Medulla oblongata (tissue), 1 donor: Measurements from ENCODE around the gene SACS.
"Not testable (repeated sequence)": the region's sequence is repeated elsewhere in the genome, so short reads cannot be mapped to it uniquely, and the experiment has no call there.

ENCODE experiments used
- DNase-seq: peaks from one replicate; pipeline ENCODE4 v3.0.0-alpha.2; 2015; ENCODE audit errors: extremely low spot score

The SACS gene

DNA sequence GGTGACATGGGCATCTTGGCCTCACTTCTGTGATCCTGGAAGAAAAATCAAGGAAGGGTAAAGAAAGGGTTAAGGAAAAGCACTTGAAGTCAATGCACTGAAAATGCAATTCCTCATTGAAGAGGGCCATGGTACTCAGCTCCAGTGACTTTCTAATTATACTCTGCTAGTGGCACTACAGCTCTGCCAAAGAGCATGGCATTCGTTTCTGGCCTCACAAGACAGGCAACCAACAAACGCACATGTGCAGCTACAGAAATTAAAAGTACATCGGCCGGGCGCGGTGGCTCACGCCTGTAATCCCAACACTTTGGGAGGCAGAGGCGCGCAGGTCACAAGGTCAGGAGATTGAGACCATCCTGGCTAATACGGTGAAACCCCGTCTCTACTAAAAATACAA, 21.8 kb downstream of the SACS start:
- DNase-seq, result no peak

DNA sequence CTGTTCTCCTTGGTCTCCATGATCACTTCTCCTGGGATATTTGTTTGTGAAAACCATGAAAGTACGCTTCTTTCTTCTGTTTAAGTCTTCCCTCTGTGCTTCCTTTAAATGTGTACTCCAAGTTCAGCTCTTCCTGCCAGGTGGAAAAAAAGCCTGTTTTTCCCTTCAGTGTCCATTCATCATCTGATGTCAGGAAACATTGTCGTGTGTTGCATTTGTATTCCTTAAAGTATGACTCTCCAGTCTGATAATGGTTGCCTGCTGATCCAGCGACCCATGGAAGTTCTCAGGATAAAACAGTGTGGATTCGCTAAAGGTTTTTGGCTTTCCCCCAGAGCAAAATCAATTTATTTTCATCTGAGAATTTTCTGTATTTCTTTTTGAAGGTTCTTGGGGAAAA, 22.3 kb downstream of the SACS start:
- DNase-seq, result no peak

DNA sequence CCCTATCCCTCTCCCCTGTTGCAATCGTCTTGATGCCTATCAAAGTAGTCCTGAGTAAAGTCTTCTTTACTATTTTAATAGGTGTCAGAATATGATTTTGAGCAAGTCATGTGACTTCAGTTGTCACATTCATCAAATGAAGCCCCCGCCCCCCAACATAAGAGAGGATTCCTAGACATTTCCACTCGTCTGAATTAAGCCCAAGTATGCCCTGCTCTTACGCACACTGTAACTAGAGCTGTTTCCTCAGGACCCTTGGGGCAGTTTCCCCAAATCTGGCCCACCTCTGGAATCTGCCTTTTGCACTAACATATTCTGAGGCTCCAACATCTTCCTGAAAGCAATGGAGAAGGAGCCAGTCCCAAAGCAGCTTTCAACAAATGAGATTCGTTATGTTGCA, 25.5 kb downstream of the SACS start:
- DNase-seq, result no peak

DNA sequence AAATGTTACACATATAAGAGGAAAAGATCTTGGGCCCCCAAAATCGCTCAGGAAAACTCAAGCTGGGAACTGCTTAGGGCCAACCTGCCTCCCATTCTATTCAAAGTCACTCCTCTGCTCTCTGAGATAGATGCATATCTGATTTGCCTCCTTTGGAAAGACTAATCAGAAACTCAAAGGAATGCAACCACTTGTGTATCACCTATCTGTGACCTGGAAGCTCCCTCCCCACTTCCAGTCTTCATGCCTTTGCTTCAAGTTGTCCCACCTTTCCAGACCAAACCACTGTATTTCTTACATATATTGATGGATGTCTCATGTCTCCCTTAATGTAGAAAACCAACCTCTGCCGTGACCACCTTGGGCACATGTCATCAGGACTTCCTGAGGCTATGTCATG, 32.3 kb downstream of the SACS start:
- DNase-seq, result not testable (repeated sequence)

DNA sequence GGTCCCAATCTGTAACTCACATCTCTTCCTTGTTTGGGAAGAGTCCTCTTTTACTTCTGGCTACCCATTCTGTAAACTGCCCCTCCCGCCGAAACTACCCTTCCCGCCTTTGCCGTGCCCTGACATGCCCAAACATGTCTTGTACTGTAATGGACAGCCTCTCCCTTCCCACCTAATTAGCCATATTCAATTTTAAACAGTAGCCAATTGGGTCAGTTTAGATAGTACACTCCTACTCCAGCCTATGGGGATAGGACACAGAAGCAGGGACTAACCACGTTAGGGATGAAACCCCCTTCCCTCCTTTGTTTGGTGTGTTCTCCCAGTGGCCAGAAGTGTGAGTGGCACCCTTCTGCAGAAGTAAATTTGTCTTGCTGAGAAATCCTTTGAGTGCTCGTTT, 34.2 kb downstream of the SACS start:
- DNase-seq, result no peak

DNA sequence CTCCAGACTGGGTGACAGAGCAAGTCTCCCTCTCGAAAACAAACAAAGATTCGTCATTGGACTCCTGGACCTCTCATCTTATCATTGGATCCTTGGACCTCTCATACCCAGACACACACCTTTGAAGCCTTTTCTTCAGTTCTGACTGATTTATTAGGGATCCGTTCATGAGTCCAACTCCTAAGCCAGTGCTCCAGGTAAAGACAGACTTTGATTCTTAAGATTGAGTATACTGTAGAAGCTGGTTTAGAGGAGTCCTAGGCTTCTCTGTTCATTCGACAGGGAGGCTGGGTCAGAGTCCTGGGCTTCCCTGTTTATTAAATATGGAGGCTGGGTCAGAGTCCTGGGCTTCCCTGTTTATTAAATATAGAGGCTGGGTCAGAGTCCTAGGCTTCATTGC, 38.7 kb downstream of the SACS start:
- no peak for DNase-seq

DNA sequence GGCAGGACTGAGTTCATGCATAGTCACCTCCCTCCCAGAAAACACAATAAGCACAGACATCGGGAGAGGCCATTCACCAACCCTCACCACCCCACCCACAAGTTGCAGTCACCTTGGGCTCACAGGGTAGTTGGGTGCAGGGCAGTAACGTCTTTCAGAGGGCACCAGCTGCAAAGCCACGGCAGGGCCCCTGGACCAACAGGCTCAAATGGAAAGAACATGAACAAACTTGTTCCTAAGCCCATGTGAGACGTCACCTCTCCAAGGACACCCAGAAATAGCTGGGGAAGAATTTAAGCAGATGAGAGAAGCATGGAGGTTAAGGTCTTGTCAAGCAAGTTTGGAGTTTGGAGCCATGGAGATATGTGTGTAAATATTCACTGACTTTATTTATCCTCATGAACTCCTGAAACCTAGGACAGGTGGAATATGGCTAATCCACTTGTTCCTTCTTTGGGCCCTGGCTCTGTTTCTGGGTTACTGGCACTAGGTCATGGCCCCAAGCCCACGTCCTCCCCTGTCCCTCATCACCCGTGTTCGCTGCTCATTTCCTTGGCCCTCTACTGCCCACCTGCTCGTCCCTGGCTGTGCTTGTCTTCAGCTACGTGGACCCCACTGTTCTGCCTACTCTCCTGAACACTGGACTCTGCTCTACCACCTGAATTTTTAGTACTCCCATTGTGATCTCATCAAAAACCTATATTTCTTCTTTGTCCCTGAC, 40.4 kb downstream of the SACS start:
- DNase-seq, result no peak

DNA sequence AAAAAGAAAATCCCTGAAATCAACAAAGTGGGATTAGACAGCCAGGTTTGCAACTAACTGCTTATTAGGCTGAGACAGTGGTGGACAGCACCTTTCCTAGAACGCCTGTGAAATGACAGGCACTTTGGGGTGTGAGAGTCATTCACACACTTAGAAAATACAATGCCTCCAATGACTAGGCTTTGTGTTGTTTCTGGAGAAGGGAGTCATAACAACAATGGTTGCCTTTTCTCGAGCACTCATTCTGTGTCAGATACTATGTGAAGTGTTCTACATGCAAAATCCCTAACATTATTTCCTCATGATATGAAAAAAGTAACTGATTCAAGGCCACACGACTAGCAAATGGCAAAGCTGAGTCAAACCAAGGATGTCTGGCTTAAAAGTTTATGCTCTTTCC, 41.2 kb downstream of the SACS start:
- peak; percentile 58 for DNase-seq

DNA sequence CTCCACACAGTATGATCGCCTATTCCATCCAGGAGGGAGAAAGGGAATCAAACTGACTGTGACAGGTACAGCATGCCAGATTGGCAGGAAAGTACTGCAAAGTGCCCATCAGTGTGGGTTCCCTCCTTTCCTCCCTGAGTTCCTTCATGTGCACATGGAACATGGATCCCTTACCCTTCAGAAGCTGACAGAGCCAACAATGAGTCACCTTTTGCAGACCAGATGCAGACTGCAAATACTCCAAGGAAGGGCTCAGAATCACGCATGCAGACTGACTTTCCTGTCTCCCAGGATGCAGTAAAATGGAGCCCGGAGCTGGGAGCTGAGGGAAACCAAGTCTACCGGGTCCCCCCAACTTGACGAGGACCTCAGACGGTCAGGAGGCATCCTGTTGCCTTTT, 41.8 kb downstream of the SACS start:
- DNase-seq, result no peak

DNA sequence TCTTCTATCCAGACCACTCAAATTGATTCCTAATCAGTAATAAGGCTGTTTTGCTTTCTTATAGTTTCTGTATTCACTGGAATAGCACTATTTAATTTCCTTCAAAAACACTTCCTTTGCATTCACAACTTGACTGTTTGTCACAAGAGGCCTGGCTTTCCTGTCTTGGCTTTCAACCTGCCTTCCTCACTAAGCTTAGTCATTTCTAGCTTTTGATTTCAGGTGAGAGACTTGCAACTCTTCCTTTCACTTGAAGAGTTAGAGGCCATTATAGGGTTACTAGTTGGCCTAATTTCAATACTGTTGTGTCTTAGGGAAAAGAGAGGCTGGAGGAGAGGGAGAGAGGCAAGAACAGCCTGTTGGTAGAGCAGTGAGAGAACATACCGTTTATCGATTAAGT, 47.0 kb downstream of the SACS start:
- no peak for DNase-seq

DNA sequence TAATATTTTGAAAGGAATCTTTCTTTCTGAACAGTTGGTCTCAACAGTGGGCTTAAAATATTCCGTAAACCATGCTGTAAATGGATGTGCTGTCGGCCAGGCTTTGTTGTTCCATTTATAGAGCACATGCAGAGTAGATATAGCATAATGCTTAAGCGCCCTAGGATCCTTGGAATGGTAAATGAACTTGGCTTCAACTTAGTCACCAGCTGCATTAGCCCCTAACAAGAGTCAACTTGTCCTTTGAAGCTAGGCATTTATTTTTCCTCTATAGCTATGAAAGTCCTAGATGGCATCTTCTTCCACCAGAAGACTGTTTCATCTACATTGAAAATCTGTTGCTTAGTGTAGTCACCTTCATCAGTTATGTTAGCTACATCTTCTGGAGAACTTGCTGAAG, 47.6 kb downstream of the SACS start:
- no peak for DNase-seq

DNA sequence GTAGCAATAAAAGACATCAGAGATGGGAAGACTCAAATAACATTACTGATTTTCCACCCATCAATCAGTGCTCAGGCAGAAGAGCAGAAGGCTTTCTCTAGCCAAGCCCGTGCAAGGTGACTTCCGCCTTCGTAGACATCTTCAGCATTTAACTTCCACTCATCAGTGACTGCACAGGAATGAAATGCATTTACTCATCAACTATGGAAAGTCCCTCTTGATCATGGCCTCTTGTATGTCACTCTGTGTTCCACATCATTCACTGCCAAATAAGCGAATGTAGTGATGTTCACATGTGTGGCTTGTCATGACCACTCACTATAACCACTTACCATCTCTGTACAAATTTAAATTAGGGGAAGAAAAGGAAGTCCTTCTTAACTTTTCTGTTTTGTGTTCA, 49.4 kb downstream of the SACS start:
- no peak for DNase-seq

DNA sequence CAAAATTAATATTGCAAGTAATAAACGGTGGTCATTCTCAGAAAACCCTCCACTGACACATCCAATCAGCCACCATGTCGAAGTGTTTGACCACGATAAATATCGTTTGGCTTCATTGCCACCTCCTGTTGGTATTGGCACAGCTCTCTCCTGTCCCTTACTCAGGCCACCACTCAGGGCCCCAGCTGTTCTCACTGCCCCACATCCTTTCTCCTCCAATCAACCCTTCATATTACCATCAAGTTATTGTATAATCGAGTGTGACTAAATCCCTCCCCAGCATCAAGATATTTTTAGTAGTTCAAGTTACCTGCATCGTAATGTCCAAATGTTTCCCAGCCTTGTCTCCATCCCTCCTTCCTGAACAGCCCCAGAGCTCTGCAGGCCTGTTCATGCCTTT, 50.4 kb downstream of the SACS start:
- DNase-seq, result no peak

DNA sequence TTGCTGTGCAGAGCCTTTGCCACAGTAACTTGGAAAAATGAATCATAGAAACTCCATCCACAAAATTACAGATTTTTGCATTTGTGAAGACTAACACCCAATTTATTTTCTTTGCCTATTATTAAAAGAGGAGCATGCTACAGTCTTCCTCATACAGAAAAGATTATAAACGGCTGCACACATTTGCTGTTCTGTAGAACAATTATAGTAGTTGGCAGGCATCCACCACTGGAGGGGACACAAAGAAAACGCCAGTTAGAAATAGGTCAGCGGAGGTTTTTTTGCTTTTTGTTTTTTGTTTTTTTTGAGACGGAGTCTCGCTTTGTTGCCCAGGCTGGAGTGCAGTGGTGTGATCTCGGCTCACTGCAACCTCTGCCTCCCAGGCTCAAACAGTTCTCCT, 51.6 kb downstream of the SACS start:
- DNase-seq, result peak; percentile 77

DNA sequence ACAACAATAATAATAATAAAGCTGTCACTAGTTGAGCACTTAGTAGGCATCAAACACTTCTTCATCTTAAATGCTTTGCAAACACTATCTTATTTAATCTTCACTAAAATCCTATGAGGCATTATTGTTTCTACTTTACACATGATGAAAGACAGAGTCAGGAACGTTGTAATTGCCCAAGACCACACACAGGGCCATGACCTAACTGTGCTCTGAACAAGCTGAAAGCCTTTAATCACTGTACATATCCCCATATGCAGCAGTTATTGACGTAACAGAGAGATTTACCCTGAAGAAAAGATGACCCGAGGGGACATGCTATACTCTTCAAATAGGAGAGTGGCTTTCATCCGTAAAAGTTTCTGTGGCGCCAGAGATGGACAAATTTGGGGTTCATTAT, 53.0 kb downstream of the SACS start:
- no peak for DNase-seq

DNA sequence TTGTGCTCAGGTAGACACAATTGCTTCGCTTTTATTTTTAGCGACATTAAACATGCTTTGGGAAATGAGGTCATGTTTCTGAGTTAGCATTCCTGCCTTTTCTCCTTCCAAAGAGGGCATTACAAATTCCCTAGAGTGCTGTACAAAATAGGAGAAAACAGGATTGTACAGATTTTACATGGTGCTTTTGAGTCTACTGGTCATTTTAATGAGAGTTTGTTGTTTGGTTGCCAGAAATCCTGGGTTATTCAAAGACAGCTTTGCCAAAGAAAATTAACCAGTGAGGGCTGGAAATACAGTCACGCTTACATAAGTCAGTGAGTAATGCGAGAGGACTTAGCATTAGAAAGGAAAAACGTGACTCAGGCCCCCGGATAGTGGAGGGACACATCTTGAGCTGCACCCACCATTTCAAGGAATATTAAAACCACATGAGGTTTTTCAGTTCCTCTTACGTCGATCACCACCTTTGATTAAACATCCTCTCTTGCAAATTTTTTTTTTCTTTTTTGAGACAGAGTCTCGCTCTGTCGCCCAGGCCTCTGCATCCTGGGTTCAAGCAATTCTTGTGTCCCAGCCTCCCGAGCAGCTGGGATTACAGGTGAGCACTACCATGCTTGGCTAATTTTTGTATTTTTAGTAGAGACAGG, 55.4 kb downstream of the SACS start:
- peak; percentile 51 for DNase-seq

DNA sequence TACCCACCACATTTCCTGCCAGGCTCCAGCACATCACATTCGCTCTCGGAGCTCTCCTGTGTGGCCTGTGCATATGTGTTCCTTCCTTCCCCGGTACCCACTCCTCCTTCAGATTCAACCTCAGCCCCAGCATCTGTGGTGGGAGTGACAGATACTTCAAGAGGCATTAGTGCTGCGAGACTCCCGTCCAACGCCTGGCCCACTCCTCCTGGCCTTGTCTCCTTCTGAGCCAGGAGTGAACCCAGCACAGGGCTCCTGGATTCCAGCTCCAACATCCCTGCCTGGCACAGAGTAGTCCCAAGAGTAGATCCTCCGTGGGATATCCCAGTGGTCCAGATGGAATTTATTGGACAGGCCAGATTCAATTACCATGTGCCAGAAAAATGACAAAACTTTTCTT, 55.9 kb downstream of the SACS start:
- no peak for DNase-seq

DNA sequence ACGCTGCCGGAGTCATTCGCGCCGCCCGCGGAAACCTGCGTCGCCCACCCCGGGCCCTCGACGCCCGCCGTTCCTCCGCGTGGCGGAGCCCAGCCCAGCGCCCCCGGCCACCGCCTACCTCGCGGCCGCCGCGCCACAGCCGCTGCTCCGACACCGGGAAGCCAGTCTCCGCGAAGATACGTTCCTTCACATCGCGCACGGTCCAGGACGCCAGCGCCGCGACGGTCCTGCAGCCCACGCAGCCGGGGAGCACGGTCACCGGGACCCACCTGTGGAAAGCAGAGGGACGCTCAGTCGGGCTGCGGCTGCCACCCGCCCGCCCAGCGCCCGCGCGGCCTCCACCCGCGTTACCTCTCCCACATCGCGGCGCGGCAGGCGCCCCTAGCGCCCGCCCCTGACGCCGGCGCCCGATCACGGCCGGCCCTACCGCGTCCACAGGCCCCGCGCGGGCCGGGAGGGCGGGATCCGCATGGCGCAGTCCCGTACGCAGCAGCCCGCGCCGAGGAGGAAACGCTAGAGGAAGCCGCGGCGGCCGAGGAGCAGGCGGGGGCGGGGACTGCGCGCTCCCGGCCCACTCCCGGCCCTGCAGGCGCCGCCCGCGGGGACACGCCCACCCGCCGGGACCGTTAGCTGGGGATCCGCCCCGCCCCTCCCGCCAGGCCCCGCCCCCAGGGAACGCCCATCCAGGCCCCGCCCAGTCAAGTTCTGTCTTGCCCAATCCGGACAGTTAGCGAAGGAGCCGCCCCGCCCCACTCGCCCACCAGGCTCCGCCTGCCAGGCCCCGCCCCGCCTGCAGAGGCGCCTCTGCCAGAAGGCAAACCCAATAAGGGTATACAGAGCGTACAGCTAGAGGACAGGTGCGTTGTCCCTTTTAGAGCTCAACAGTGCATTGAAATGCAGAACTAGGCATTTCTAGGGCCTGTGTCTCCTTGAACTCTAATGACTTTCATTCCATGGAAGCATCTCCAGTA, 58.2 kb downstream of the SACS start:
- peak; percentile 93 for DNase-seq

DNA sequence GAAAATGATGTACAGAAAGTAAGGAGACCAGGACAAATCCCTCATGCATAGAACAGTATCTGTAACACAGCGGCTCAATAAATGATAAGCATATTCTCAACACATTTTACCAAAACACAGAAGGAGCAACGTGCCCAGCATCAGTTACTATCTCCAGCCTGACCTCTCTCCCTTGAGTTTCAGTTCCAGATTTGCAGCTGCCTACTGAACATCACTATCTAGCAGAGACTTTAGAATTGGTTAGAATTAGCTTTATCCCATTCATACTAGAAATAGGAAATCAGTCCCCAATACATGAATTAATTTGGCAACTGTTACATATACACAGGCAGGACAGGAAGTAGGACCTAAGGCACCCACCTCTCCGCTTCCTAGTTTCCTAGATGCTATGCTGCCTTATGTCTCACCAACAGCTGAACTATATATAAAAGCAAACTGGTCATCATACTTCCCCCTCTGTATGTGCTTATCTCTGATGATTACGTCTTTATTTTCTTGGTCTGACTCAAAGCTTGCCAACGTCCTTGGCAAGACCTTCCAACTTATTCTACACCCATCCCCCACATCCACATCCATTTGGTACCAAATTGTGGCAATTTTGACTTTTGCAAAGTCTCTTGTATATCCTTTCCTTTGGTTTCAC, 61.1 kb downstream of the SACS start:
- no peak for DNase-seq

DNA sequence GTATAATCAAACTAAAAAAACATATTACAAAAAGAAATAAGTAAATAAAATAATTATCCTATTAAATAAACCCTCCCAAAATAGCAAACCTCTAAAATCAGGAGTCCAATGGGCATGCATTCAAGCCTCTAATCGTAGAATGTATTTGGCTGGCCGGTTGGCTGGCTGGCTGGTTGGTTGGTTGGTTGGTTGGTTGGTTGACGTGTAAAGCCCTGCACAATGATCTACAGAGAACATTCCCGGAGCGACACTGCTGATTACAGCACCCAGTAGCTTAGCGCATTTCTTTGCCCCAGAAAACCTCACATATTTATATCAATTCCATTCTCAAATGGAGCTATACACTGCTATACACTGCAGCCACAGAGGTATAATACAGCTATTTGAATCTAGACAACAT, 65.6 kb downstream of the SACS start:
- no peak for DNase-seq

DNA sequence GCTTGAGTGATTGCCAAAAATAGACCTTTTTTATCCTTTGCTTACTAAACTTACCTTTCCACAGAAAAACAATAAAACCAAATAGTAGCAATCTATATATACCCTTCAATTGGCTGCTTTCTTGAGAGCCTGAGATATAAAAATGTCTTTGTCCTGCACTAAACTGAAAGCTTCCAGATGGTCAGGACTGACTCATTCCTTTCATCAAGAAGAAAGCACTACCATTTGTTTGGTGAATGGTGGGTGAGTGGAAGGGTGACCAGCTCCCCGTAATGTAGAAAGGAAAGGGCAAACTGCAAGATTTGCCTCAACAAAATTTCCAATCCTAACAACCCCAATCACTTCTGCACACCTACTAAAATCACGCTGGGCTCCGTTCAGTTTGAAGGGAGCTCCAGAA, 67.8 kb downstream of the SACS start:
- DNase-seq, result no peak

DNA sequence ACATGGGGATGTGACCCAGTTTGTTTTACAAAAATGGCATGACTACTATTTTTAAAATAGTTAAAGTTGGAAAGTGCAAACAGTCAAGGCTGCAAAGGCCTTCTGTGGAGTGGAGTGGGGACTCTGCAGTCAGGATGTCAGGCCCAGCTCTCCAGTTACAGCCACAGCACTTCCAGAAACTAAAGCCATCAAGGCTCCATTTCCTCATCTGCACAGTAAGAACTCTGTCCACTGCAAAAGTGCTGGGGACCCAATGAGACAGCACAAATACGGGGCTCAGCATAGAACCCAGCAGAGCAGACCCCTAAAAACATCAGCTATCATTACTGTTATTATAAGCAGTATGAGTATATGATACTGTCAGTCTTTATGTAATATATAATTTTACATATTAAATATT, 73.6 kb downstream of the SACS start:
- no peak for DNase-seq
